GM18873 (cell line): ENCODE data around the gene CCR1.
"Not testable (repeated sequence)": the region's sequence is repeated elsewhere in the genome, so short reads cannot be mapped to it uniquely, and the experiment has no call there.

Experiments used
- ATAC-seq: cut with Tn5 transposase; IDR thresholded peaks from one replicate; pipeline ENCODE4 v1.9.1; 2021; ENCODE audit warnings: mild to moderate bottlenecking, moderate library complexity, moderate number of reproducible peaks; ENCODE audit not compliant: unreplicated experiment, low FRiP score

CCR1 gene

DNA sequence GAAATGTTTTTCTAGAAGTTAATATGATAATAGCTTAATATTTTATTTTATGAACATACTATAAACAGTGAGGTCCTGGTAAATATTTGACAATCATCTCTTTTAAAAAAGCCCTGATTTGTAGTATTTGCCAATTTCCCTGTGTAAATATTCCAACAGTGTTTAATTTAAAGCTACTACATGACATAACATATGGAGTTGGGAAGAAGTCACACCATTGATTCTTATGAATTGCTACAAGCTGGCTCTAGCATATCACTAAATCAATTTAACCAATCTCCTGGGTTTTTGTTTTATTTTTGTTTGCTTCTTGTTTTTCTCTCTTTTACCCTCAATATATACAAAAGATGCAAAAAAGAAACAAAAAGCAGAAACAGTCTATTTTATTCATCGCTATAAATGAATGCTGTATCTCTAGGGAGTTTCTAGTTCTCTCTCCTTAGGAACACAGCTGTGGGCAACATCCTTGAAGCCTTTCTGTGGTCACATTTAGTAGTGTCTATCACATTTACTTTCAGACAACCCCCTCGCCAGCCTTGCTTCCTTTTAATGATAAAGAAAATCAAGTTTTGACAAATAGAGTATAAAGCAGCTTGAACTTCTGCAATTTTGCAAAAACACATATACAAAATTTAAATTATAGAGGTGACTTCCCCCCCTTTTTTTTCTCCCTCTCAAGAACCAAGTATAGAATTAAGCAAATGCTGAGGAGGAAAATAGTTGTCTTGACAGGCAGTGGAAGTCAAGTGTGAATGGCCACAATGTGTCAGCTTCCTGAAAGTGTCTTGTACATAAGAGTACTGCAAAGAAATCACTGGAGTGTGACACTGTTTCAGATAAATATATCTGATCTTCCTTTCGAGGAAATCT lies 21.4 kb downstream of the CCR1 start:
- peak; percentile 53 for ATAC-seq

DNA sequence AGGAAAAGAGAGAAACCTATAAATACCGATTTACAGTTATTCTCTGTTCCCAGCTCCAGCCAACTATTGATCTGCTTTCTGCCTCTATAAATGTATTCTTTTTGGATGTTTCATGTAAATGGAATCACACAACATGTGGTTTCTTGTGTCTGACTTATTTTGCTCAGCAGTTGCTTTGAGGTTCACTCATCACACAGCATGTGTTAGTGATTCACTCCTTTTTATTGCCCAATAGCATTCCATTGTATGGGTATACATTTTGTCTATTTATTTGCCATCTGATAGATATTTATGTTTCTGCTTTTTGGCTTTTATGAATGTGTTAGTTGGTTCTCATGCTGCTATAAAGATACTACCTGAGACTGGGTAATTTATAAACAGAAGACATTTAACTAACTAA lies 23.6 kb downstream of the CCR1 start:
- ATAC-seq, result no peak

DNA sequence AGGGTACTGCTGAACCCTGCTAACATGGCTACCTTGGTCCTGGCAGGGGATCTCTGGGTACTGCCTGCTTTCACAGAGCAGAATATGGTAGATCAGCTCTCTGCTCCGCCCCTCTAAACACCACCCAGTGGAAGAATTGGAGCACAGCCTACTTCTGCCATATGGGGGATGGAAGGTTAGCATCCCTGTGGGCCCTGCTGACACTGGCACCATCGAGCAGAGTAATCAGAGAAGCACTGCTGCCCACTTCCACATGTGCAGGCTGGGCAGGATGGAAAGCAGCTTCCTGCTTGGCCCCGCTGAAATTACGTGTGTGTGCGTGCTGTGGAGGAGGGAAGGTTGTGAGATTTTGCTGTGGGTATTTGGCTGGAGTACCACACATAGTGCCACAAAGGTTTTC lies 24.8 kb downstream of the CCR1 start:
- no peak for ATAC-seq

DNA sequence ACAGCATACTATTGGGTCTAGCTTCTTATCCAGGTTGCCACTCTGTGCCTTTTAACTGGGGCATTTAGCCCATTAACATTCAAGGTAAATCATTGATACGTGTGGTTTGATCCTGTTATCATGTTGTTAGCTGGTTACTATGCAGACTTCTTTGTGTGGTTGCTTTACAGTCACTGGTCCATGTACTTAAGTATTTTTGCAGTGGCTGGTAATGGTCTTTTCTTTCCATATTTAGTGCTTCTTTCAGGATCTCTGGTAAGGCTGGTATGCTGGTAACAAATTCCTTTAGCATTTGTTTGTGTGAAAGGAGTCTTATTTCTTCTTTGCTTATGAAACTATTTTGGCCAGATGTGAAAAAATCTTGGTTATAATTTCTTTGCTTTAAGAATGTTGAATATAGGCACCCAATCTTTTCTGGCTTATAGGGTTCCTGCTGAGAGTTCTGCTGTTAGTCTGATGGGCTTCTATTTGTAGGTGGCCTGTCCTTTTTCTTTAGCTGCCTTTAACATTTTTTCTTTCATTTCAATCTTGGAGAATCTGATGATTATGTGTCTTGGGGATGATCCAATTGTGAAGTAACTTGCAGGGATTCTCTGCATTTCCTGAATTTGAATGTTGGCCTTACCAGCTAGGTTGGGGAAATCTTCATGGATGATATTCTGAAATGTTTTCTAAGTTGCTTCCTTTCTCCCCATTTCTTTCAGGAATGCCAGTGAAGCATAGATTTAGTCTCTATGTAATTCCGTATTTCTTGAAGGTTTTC lies 39.3 kb downstream of the CCR1 start:
- ATAC-seq, result no peak

DNA sequence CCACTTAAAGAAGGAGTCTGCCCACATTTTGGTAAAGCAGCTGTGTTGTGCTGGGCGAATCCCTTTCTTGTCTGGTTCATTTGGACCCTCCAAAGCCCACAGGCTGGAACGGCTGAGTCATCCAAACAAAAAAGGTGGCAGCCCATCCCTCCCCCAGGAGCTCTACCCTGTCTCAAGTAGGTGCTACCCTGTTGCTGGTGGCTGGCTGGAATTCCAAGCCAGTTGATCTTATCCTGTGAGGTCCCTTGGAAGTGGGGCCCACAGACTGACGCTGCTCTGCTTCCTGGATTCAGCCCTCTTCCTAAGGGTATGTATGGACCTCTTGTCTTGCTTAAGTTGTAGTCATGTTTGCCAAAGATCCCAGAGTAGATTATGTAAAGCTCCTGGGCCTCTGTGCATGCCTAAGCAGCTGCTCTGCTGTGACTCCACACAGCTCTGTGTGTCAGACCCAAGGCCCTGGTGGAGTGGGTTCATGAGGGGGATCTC lies 44.5 kb downstream of the CCR1 start:
- no peak for ATAC-seq

DNA sequence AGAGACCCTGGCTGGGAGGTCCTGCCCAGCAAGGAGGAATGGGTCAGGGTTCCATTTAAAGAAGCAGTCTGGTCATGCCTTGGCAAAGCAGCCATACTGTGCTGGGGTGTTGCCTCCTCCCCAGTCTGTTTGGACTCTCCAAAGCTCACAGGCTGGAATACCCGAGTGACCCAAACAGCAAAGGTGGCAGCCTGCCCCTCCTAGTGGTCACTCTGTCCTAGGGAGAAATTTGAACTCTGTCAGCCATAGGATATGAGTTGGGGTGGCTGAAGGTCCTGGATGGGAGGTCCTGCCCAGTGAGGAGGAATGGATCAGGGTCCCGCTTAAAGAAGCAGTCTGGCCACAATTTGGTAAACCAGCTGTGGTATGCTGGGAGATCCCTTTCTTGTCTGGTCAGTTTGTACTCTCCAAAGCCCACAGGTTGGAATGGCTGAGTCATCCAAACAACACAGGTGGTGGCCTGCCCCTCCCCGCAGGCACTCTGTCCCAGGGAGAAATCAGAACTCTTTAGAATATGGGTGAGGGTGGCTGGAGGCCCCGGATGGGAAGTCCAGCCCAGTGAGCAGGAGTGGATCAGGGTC lies 45.0 kb downstream of the CCR1 start:
- no peak for ATAC-seq

DNA sequence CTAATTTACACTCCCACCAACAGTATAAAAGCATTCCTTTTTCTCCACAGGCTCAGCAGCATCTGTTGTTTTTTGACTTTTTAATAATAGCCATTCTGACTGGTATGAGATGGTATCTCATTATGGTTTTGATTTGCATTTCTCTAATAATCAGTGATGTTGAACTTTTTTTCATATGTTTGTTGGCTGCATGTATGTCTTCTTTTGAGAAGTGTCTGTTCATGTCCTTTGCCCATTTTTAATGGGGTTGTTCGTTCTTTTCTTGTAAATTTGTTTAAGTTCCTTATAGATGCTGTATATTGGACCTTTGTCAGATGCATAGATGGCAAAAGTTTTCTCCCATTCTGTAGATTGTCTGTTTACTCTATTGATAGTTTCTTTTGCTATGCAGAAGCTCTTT lies 50.4 kb downstream of the CCR1 start:
- ATAC-seq, result not testable (repeated sequence)

DNA sequence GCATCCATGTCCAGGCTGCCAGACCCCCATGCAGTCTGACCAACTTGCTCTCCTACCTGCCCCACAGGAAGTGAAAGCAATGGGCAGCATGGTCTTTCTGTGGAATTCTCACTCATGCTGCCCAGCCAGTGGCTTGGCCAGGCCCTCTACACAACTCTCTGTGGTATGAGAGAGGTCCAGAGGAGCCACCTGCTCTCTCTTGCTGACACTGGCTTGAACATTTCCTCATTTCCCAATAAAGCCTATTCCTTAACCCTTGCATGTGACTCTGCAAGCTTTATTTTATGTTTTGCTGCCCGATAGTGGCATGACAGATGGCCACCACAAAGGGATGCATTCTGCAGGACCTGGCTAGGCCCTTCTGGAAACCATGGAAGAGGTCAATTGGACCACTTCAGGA lies 53.8 kb downstream of the CCR1 start:
- ATAC-seq, result no peak
